Activated CD8-positive, alpha-beta memory T cell treated with anti-CD3 and anti-CD28 coated beads, Interleukin-2, amount 50 U/mL, for 1 hour (primary cell): ENCODE data around the gene EXOC3L1.

Source experiments
- DNase-seq: peaks from one replicate; pipeline ENCODE4 v3.0.0-alpha.2; 2020; ENCODE audit errors: extremely low read depth

Gene EXOC3L1

GRCh38 chr16:67148221-67148620 lies 41.7 kb downstream of the EXOC3L1 start:
- no peak for DNase-seq

DNA sequence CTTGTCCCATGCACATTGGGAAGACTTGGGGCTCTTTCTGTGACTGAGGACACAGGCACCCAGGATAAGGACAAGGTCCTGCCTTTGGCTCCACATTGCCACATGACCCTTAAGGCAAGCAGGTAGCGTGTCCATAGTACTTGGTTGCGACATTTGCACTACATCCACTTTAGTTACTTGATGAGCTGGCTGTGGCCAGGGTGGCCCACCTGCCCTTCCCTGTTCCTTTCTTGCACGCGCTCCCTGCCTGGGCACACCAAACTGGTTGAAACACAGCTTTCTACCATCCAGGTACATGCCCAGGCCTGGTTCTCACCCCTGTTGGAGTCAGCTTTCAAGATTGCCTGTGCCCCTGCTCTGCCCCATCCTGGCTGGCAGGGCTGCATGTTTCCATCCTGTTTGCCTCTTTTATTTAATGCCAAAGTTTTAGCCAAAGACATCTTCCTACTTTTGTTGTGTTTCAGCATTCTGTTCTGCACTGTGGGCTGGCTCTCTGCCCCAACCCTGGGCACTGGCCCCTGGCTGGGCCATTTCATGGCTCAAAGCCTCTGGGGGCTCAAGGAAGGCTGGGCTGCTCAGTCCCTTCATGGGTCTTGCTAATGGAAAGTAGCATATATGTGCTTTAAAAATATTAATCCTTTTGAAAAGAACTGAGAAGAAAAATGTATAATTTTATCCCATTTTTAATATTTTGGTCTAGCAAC lies 42.3 kb downstream of the EXOC3L1 start:
- DNase-seq = no peak

- DNase-seq = no peak
These were observed 43.2 kb downstream of the EXOC3L1 start for GRCh38 chr16:67146523-67147357.

DNA sequence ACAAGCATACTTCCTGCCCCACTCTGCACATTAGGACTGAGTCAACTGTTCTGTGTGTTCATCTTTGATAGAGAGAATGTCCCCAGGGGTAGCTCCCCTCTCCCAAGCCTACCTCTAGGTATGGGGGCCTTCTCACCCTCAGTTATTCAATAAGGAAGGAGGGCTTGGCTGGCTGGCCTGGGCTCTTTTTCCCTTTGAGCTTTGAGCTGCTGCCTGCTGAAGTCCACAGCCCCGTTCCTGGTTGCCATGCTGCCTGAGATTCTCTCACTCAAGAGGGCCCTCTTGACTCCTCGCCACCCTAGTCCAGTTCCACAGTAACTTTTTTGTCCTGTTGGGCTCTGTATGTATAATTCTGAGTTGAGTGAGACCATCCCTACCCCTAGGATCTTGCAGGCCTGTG lies 44.2 kb downstream of the EXOC3L1 start:
- DNase-seq = no peak

DNA sequence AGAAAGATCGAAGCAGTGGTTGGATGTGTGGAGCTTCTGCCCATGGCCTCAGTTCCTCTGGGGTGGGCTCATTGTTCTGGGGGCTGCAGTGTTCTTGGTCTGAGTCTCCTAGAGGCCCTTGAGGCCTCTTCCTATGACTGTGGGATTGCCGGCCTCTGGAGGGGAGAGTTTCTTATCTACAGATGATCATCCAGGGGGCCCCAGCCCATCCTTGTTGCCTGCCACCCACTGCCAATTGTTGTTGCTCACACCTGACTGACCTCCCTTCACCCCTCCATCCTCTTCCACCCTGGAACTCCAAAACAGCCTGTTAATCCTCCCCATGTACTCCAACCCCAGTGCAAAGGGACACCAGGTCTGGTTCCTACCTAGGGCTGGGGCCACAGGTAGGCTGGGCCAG lies 45.0 kb downstream of the EXOC3L1 start:
- DNase-seq = no peak

DNA sequence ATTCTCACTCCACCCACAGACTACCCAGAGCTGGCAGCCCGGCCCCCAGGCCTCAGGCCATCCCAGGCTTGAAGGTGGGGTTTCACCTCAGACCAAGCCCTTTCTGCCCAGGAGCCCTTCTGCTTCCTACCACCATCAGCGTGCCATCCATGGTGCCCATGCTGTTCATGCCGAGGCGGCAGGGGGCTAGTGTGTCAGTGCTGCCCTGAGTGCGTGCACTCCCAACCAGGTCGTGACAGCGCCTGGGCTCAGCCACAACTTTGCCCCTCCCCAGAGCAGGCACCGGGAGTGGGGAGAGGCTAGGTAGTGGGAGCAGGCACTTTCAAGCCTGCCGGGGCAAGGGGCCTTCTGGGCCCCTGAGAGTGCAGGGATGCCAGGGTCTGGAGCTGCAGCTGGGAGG lies 47.6 kb downstream of the EXOC3L1 start:
- DNase-seq = no peak

DNA sequence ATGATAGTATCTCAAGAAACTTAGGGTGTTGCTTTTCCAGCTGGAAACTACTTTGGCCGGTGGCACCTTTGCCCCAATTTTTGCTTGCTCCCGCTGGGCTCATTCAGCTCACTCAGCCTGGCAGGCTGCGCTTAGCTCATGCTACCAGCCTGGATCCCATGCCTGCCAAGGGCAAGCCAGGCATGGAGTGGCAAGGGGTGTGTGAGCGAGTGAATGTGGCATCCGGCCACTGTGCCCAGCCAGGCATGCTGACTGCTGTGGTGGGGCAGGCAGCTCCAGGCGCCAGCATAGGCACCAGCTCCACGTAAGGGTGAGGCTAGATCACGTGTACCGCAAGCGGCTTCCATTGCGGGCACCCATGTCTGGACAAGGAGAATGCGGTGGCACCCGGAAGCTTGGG lies 48.5 kb downstream of the EXOC3L1 start:
- DNase-seq = no peak

DNA sequence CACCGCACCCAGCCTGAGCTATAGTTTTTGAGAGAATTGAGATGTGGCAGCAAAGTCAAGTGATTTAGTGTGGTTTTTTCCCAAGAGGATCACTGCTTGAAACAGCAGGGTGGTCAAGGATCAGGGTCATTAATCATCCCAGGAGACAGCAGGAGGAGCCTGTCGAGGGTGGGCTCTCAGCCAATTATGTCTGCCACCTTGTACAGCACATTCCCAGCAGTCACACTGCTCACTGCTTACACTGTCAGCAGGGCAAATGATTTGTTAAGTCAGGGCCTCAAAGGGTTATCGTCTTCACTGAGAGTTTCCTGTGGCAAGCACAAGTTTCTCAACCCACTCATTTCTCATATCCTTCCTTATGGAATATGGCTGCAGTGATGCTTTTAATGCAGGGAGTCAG lies 52.3 kb downstream of the EXOC3L1 start:
- no peak for DNase-seq
